Gastrocnemius medialis (tissue), 4 donors: ENCODE measurements around the gene KLKB1. TPM values are rescaled to one million over a fixed set of nuclear protein-coding genes. Genes with fewer than 3 reads are reported as not detected.

Experiments
- ATAC-seq, 2 donors: fragments of 150-250 bp; one replicate each; pipeline ENCODE4 v1.9.1; 2016
- DNase-seq, 2 donors: peaks; one replicate each; pipeline ENCODE4 v3.0.0-alpha.2; 2019
- H3K27ac ChIP-seq, 4 donors: fragments of 200-600 bp; sonication (generic); 1 replicate in 1 of 4; 2 replicates in 3 of 4; pipeline ENCODE4 v1.5.1; 2016 to 2018; ENCODE audit warnings: mild to moderate bottlenecking in 2 of 4, moderate library complexity in 1 of 4
- H3K27me3 ChIP-seq, 3 donors: fragments of 200-600 bp; sonication (generic) in 2 of 3; 1 replicate in 1 of 3; 2 replicates in 2 of 3; pipeline versions ENCODE4 v1.5.1 to v1.6.0; 2016 to 2019; ENCODE audit warnings: mild to moderate bottlenecking in 1 of 3, moderate library complexity in 1 of 3
- H3K36me3 ChIP-seq, 2 donors: fragments of 200-600 bp; sonication (generic) in 1 of 2; one replicate each; pipeline ENCODE4 v1.5.1; 2017 to 2018
- H3K4me1 ChIP-seq, 2 donors: fragments of 200-600 bp; sonication (generic) in 1 of 2; one replicate each; pipeline ENCODE4 v1.5.1; 2016 to 2017; ENCODE audit warnings: mild to moderate bottlenecking in 2 of 2
- H3K4me3 ChIP-seq, 4 donors: fragments of 200-600 bp; sonication (generic) in 3 of 4; 1 replicate in 1 of 4; 2 replicates in 3 of 4; pipeline ENCODE4 v1.5.1; 2016 to 2019; ENCODE audit warnings: mild to moderate bottlenecking in 2 of 4
- H3K9me3 ChIP-seq, 3 donors: fragments of 200-600 bp; sonication (generic) in 2 of 3; 1 replicate in 1 of 3; 2 replicates in 2 of 3; pipeline ENCODE4 v1.5.1; 2016 to 2019
- CTCF ChIP-seq, 5 experiments: fragments of 450-650 bp in 3 of 5; fragments of 200-600 bp in 2 of 5; sonication (generic) in 2 of 5; IDR thresholded peaks in 4 of 5; conservative IDR thresholded peaks in 1 of 5; 1 replicate in 4 of 5; 2 replicates in 1 of 5; pipeline ENCODE4 v1.5.1; 2016 to 2019; ENCODE audit warnings: antibody characterized with exemption in 5 of 5, mild to moderate bottlenecking in 3 of 5, moderate library complexity in 3 of 5
- POLR2A ChIP-seq, 2 donors: fragments of 450-650 bp; IDR thresholded peaks; one replicate each; pipeline ENCODE4 v1.6.1; 2017; ENCODE audit warnings: antibody characterized with exemption in 2 of 2, mild to moderate bottlenecking in 2 of 2, moderate library complexity in 2 of 2
- in situ Hi-C, 4 donors: fragments of 200-750 bp; cut with MboI; loops; one replicate each; pipeline versions ENCODE4 v1.15.0 to v1.8.0; 2017; ENCODE audit warnings: low sequenced_read_pairs in 4 of 4
- intact Hi-C: fragments of 100-400 bp; cut with DNase I; formaldehyde crosslinking; loops from one replicate; pipeline ENCODE4 v1.15.1; 2023; ENCODE audit warnings: low total_unique reads
- total RNA-seq, 4 donors: library from RNA; depleted of rRNA; stranded (reverse); fragments of >200 nt; gene quantifications; one replicate each; pipeline versions ENCODE4 v1.1.0 to v1.2.3, GENCODE V29; 2016

Gene KLKB1
- total RNA-seq, 4 donors from 2014 or later = 0.20 to 0.40 TPM; not detected in 2

- DNase-seq (no peak), ATAC-seq (no peak)
- TF ChIP-seq CTCF (IDR thresholded peaks at IDR 0.05 in 4 of 5, conservative IDR thresholded peaks at IDR 0.05 in 1 of 5) (no peak), POLR2A (IDR thresholded peaks at IDR 0.05) (no peak)
- in situ Hi-C loops = no loop called here
- Histone ChIP-seq H3K4me1 (no peaks in the 10 kb centered on the region), H3K9me3 (no peaks in the 10 kb centered on the region), H3K36me3 (no peaks in the 10 kb centered on the region), H3K4me3 (no peak overlapping the region), H3K27me3 (no peaks in the 10 kb centered on the region), H3K27ac (no peak overlapping the region)
- intact Hi-C loops = no loop called here
Measured at GRCh38 chr4:186249785-186250754, 22.8 kb downstream of the KLKB1 start.

- in situ Hi-C loops = no loop called here
- TF ChIP-seq CTCF (IDR thresholded peaks at IDR 0.05 in 4 of 5, conservative IDR thresholded peaks at IDR 0.05 in 1 of 5) = no peak
- no peak for TF ChIP-seq POLR2A (IDR thresholded peaks at IDR 0.05)
- H3K9me3 ChIP-seq = no peaks in the 10 kb centered on the region
- H3K27ac ChIP-seq = no peak overlapping the region
- no peaks in the 10 kb centered on the region for H3K27me3 ChIP-seq
- no peak overlapping the region for H3K4me3 ChIP-seq
- H3K36me3 ChIP-seq = no peaks in the 10 kb centered on the region
- no peaks in the 10 kb centered on the region for H3K4me1 ChIP-seq
- DNase-seq = no peak
- intact Hi-C loops = no loop called here
- no peak for ATAC-seq
Measured at GRCh38 chr4:186250760-186251159, 23.5 kb downstream of the KLKB1 start.

GRCh38 chr4:186255122-186255521 lies 27.8 kb downstream of the KLKB1 start:
- Histone ChIP-seq H3K27me3 (no peaks in the 10 kb centered on the region), H3K36me3 (no peaks in the 10 kb centered on the region), H3K4me3 (no peak overlapping the region), H3K27ac (no peak overlapping the region), H3K4me1 (no peaks in the 10 kb centered on the region), H3K9me3 (no peaks in the 10 kb centered on the region)
- ATAC-seq = no peak
- in situ Hi-C loops = no loop called here
- intact Hi-C loops = no loop called here
- TF ChIP-seq POLR2A (IDR thresholded peaks at IDR 0.05) (no peak), CTCF (IDR thresholded peaks at IDR 0.05 in 4 of 5, conservative IDR thresholded peaks at IDR 0.05 in 1 of 5) (no peak)
- DNase-seq = no peak

- Histone ChIP-seq H3K4me3 (no peak overlapping the region), H3K36me3 (no peaks in the 10 kb centered on the region), H3K4me1 (peaks cover 0 to 4% of the 10 kb centered on the region in 2 donors), H3K27ac (no peak overlapping the region), H3K9me3 (no peaks in the 10 kb centered on the region), H3K27me3 (no peaks in the 10 kb centered on the region)
- no peak for TF ChIP-seq POLR2A (IDR thresholded peaks at IDR 0.05)
- no peak for TF ChIP-seq CTCF (IDR thresholded peaks at IDR 0.05 in 4 of 5, conservative IDR thresholded peaks at IDR 0.05 in 1 of 5)
- ATAC-seq (no peak), DNase-seq (no peak)
- in situ Hi-C loops = no loop called here
- intact Hi-C loops = no loop called here
Measured at GRCh38 chr4:186258216-186258811, 31.0 kb downstream of the KLKB1 start.
